NCI-H187 (cell line): ENCODE measurements around the gene MTSS2.
"Not testable (repeated sequence)": the region's sequence is repeated elsewhere in the genome, so short reads cannot be mapped to it uniquely, and the experiment has no call there.

Source experiments
- DNase-seq, 2 experiments: peaks; one replicate each; lab custom pipeline; 2025; lab: John Stamatoyannopoulos, UW

MTSS2 gene

GRCh38 chr16:70685061-70685937 lies 554 bp downstream of the MTSS2 start:
- DNase-seq, result no peak

- DNase-seq, result no peak
Measured at GRCh38 chr16:70684146-70685060, 1.4 kb downstream of the MTSS2 start.

DNA sequence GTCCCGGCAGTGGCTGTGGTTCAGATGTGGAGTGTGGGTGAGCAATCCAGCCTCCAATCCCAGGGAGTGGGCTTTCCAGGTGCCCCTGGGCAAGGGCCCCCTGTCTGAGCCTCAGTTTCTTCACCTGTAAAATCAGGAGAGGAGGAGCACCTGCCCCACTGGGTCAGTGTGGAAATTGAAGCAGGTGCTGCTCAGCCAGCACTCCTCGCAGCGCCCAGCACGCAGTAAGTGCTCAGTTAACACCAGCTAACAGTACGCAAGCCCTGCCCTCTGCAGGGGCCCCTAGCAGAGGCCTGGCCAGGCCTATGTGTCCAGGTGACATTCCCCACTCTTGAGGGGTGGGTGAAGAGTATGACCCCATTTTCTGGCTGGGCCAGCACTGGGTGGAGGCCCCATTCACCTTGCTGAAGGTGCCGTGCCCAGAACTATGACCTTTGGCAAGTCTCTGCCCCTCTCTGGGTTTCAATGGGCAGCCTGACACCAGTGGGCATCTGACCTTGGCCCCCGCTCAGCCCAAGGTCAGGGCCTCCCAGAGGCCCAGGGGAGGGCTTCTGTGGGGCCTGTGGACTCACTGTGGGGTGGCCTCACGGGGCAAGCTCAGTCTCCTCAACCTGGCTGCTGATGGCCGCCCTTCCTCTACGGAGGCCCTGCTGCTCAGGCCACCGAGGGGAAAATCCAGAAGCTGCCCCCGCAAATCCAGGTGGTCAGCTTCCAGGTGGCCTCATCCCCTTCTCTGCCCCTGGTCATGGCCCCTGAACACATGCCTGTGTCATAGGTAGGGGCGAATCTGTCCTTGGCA lies 2.5 kb downstream of the MTSS2 start:
- DNase-seq, result no peak

- DNase-seq, result no peak
Measured at GRCh38 chr16:70682239-70683145, 3.4 kb downstream of the MTSS2 start.

- no peak for DNase-seq
Measured at GRCh38 chr16:70681382-70682238, 4.2 kb downstream of the MTSS2 start.

- DNase-seq, result no peak
Measured at GRCh38 chr16:70680495-70681381, 5.1 kb downstream of the MTSS2 start.

GRCh38 chr16:70679671-70680494 lies 6.0 kb downstream of the MTSS2 start:
- DNase-seq, result no peak

DNA sequence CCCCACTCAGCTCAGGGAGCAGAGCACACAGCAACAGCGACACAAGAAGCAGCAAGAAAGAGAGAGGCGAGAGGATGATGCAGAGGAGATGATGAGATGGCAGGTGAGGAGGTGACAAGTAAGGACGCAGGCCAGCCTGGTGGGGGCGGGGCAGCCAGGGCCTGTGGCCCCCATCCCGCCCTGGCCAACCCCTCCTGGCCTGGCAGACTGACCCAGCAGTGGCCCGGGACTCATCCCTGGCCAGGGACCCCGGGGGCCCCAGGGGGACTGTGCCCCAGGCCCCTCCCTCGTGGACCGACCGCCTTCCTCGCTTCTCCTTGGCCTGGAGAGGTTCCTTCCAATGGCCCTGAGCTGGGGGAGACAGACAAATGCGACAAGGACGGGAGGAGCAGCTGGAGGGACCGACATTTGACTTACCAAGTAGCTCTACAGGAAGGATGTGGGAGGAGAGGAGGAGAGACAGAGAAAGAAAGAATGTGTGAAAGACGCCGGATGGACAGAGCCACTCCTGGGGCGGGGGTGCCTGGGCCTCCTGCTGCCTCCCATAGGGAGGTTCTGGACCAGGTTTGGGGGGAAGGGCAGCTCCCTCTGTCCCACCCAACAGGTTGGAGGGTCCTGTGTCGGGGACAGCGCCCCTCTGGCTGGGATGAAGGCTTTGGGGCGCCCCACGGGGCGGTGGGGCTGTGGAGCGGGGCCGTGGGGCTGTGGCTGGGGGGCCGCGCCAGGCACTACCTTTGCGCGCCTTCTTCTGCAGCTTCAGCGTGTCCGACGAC lies 6.8 kb downstream of the MTSS2 start:
- DNase-seq, result no peak

GRCh38 chr16:70678121-70678897 lies 7.5 kb downstream of the MTSS2 start:
- no peak for DNase-seq

- no peak for DNase-seq
Measured at GRCh38 chr16:70677499-70678120, 8.2 kb downstream of the MTSS2 start.

DNA sequence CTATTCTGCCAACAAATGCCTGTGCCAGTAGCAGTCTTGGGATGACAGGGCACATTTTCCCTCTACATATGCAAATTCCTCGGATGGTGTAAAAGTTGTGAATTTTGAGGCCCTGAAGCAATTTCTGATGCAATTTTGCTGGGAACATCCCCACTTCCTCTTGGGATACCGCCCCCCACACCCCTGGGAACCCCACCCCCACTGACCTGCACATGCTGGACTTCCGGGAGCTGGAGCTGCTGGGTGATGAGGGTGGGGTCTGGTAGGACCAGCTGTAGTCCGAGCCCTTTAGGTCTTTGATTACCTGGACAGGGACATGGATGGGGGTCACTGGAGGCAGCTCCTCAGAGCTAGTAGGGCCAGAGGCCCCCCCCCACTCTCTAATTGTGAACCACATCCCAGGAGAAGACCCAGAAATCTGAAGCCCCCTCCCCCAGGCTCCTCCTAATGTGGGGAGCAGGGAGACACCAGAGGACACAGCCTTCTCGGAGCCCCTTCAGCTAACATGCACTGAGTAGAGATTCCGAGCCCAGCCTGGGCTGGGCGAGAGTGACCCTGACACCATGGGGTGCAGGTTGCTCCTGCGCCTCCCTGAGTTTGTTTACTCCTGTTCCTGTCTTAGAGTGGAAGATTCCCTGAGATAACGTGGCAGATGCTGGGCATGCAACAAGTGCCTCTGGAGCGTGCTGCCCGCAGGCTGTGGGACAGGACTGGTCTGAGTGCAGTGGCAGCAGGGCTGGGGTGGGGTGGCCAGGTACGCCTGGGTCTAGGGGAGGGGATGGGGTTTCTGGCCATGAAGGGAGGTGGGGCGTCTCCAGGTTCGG lies 9.0 kb downstream of the MTSS2 start:
- DNase-seq, result no peak

- DNase-seq, result no peak
Measured at GRCh38 chr16:70675851-70676513, 9.9 kb downstream of the MTSS2 start.

DNA sequence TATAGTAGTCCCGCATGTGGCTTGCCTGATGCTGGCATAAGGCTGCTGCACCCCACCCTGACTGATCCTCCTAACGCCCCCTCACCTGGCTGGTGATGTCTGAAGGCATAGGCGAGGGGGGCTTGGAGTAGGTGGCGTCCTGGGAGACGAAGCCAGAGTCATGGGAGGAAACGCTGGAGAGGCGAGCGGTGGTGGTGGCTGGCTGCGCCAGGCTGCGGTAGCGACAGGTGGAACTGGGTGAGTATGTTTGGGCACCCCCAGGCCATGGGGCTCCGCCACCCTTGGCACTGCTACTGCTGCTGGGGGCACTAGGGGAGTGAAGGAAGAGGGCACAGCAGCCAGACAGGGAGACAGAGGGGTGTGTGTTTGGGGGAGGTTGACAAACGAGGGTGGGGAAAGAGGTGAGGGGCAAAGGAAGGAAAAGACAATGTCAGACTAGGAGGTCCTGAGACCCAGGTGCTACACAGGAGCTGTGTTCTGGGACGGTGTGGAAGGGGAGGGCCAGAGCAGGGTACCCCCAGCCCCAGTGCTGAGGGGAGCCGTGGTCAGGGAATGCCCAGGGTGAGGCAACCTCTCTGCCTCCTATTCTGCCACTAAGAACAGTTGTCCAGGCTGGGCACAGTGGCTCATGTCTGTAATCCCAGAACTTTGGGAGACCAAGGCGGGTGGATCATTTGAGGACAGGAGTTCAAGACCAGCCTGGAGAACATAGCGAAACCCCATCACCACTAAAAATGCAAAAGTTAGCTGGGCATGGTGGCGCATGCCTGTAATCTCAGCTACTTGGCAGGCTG lies 11.4 kb downstream of the MTSS2 start:
- no peak for DNase-seq

DNA sequence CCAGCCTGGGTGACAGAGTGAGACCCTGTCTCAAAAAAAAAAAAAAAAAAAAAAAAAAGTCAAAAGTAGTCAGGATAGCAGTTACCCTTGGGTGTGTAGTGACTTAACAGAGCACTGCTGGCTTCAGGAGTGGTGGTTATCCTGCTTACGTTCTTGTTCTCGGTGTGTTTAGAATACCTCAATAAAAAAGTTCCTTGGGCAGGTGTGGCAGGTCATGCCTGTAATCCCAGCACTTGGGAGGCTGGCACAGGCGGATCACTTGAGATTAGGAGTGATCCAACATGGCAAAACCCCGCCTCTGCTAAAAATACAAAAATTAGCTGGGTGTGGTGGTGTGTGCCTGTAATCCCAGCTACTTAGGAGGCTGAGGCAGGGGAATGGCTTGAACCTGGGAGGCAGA lies 14.9 kb downstream of the MTSS2 start:
- not testable (repeated sequence) for DNase-seq
